Measurements from ENCODE around the gene ST3GAL5. TPM values are rescaled to one million over a fixed set of nuclear protein-coding genes. Genes with fewer than 3 reads are reported as not detected.

The ST3GAL5 gene
- total RNA-seq, 1 donor from 2014 or later, result 5.9 TPM

DNA sequence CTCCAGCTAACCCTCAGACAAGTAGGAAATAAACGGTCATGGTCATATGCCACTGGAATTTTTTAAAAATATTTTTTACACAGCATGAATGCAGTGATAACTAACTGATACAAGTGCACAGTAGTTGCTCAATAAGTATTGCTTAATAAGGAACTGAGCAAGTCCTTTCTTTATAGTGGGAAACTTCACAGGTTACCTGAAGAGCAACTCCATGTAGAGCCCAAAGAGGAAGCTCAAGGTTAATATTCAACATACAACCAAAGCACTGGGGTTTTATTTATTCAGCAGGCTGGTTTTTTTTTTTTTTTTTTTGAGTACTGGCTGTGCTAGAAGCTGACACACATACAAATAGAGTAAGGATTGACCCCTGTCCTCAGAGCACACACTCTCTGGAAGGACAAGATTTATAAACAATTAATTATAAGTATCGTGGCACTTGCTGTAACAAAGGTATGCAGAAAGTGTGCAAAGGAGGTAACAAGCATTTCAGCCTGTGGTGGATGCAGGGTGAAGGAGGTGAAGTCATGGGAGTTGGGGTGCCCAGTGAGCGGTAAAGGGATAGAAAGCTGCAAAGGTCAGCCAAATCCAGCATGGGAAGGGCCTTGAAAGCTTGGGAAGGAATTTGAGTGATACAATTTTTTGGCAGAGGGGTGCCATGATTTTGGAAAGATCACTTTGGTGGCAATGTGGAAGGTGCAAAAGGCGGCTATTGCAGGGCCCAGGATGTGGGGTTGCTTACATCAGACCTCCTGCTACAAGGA, 82.3 kb downstream of the ST3GAL5 start:
- DNase-seq (ENCODE audit: low read depth), result peak; percentile 98

DNA sequence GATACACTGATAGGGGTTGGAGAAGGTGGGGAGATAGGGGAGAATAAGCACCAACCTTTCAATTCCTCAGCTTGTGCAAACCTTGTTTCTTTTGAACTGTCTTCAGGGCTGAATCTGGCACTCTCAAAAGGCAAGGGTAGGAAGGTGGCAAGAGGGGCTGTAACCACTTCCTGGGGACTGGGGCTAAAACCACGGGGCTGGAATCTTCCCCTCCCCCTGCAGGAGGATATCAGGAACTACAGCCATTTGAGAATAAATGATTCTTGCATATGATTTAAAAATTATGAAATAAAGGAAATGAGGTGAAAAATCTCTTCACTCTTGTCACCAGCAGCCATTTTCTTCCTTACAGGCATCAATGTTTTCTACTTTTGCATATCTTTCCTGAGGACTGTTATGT, 84.2 kb downstream of the ST3GAL5 start:
- DNase-seq (ENCODE audit: low read depth), result peak; percentile 11

DNA sequence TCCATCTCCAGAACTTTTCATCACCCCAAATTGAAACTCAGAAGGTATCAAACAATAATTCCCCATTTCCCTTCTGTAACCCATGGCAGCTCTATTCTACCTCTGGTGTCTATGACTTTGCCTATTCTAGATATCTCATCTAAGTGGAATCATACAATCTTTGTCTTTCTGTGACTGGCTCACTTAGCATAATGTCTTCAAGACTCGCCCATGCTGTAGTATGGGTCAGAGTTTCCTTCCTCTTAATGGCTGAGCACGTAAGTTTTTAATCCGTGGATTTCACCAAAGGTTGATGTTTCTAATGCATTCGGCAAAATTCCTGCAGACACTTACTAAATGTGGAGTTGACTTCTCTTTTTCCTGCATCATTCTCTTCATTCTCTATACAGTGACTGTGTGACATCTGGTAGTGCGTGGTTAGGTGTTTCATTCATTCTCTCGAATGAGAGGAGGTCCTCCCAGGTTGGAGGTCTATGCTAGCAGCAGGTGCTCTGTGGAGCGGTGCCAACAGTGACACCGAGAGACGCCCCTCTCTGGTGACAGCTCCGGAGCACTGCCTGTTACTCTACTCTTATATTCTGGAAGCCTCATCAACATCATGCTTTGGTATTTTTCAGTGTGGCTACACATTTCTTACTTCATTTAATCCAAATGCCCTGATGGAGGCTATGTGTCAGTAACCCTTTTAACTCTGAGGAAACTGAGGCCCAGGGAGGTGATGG, 84.9 kb downstream of the ST3GAL5 start:
- no peak for DNase-seq (ENCODE audit: low read depth)

DNA sequence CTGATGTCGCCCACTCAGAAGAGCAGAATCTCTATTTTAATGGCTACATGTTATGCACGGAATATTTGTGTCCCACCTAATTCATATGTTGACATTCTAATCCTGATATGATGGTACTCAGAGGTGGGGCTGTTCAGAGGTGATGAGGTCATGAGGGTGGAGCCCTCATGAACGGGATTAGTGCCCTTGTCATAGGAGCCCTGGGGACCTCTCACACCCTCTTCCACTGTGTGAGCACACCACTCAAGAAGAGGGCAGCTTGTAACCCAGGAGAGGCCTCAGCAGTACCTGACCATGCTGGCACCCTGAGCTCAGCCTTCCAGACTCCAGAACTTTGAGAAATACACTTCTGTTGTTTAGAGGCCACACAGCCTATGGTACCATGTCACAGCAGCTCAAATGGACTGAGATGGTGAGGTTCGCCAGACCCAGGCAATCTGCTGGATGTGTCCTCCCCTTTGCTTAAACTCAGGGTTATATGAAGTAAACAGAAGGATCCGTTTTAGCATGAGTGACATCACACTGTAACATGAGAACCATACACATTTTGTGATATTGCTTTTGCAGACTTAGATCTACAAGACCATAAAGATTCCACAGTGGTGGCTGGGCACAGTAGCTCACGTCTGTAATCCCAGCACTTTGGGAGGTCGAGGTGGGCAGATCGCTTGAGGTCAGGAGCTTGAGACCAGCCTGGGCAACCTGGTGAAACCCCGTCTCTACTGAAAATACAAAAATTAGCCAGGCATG, 86.3 kb downstream of the ST3GAL5 start:
- no peak for DNase-seq (ENCODE audit: low read depth)

DNA sequence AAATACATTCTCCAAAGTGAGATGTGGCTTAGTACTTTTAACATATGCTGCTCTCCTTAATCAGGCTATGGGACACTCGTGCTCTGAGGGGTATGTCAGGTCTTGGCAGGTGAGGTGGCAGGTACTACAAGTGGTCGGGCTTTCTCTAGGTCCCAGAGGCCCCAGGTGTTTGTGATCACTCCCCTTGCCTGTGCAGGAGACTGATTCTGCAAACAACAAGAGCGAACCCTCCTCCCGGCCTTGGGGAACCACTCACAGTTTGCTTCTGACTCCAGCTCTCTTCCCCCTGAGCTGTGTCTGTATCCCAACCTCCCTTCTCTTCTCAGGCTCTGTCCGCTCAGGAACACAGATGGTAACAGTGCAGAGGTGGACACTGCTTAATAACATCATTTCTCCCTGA, 86.9 kb downstream of the ST3GAL5 start:
- DNase-seq (ENCODE audit: low read depth), result no peak

DNA sequence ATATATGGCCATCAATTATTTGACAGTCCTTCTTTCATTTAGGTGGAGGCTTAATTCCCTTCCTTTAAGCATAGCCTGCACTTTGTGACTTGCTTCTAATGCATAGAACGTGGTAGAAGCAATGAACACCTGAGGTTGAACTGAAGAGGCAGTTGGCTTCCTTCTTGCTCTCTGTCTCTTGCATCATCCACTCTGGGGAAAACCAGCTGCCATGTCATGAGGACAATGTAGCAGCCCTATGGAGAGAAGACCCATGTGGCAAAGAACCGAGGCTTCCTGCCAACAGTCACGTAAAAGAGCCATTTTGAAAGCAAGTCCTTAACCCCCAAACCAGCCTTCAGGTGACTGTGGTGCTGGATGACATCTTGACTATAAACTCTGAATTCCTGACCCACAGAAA, 88.2 kb downstream of the ST3GAL5 start:
- no peak for DNase-seq (ENCODE audit: low read depth)

DNA sequence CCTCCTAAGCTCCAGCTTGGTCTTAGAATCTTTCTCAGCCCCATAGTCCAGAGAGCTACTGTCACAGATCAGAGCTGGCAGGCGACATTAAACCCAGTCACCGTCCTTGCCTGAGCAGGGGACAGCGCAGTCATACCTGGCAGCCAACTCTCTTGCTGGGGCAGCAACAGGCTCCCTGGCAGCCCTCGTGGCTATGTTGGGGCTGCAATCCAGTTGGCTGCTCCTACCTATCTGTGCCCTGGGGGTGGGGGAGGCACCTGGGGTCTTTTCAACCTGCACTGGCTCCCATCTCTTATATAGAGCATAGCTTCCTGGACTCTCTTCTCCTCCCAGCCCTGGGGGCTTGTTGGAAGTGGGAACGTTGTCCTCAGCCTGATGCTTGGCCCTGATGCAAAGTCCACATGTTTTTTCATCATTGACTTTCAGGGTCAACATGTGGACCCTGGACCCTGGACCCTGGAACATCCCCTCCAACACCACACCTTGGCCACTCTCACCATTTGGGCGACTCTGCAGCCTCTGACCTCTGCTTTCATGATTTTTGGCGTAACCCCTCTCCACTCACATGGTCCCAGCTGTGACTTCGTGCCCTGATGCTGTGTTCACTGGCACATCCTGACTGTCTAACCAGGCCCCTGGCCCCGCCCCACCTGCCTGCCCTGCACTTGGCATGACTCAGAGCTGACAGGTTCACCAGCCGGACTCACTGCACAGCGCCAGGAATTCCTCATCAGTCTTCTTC, 89.4 kb downstream of the ST3GAL5 start:
- DNase-seq (ENCODE audit: low read depth), result peak; percentile 68

DNA sequence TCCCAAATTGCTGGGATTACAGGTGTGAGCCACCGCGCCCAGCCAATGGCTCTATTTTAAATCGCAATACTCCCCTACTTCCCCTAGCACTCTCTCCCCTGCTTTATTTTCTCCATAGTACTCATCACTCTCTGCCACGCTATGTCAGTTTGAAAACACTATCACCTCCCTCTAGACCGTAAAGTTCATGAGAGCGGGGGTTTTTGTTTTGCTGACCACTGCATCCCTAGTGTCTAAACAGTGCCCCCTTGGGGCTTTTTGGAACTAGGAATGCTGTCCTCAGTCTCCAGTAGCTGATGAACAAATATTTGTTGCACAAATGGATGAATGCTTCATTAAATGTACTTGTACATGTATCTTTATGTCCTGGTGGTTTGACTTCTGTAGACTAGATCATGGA, 90.9 kb downstream of the ST3GAL5 start:
- peak; percentile 26 for DNase-seq (ENCODE audit: low read depth)

DNA sequence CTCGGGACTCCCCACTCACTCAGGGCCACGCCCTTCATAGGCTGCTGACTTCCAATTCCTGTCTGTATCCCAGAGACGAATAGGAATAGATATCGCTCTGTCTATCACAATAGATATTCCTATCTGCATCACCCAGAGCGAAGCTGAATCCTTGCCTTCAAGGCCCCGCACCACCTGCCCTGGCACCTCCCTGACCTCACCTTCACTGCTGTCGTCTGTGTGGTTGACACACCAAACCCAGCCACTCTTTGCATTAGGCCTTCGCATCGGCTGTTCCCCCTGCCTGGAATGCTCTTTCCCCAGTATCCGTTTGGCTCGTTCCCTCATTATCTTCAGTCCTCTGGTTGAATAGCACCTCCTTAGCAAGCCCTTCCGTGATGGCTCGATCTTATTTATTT, 91.5 kb downstream of the ST3GAL5 start:
- no peak for DNase-seq (ENCODE audit: low read depth)

DNA sequence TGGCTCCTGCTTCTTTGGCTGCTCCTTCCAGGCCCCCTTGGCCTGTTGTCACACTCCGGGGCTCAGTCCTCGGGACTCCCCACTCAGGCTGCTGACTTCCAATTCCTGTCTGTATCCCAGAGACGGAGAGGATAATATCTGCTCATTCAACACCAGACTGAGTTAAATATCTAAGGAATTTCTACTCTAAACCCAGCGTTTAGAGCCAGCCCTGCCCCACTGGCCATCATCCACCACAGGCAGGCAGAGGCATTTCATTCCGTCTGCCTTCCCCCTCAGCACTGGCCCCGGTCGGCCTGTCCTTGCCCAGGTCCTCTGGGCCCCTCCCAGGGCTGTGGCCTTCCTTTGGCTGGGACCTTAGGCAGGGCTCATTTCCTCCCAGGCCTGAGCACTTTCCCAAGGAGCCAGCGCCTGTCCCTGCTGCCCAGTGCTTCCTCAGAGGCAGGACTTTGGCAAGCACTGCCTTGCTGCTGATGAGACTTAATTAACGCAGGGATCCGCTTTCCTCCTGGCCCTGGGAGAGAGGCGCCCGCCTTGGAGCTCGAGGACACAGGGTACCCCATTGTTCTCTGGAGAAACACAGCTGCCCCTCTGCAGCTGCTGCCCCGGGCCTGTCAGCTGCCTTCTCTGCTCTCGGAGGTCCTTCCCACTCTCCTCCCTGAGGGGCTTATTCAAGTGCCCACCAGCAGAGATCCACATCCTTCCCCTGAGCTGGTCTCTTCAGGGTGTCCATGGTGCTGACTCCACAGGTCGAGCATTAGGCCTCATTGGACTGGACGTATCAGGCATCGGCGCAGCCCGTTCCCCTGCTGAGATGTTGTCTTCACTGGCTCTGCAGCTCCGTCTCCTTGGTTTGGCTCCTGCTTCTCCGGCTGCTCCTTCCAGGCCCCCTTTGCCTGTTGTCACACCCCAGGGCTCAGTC, 92.2 kb downstream of the ST3GAL5 start:
- no peak for DNase-seq (ENCODE audit: low read depth)

DNA sequence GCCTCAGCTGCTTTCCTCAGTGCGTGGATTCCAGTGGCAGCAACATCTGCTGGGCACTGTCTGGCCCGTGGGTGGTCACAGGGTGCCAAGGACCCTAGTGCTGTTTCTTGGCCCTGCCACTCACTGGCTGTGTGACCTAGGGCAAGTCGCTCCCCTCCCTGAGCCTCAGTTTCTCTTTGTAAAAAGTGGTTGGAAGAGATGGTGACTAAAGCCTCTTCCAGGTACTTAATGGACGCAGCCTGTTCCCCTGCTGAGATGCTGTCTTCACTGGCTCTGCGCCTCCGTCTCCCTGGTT, 92.8 kb downstream of the ST3GAL5 start:
- DNase-seq (ENCODE audit: low read depth), result no peak

DNA sequence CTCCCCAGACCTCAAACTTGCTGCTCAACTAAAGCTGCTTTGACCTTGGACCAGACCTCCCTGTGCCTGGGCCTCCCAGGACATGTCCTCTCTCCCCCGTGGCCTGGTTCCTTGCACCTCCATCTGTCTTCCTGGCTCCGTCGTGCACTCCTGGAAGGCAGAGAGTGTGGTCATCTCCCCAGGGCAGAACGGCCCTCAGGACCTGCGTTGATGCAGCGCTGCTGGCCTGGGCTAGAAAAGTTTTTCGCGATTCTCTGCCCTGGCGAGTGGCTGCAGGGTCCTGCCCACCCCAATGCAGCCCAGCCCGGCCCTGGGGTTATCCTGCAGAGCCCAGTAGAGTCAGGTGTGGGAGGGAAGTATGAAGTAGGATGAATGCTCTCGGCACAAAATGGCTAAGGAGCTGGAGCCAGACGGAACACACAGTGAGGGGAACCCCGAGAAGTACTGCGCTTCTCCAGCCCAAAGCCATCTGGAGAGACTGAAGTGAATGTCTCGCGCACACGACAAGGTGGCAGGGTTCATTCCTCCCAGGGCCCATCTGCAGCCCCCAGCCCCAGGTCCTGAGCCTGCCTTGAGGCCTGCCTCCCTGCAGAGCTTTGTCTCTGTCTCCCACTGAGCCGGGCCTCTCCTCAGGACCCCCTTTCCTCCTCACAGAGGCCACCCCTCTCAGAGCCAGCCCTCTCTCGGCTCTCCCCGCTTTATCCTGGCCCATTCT, 93.3 kb downstream of the ST3GAL5 start:
- DNase-seq (ENCODE audit: low read depth), result no peak

DNA sequence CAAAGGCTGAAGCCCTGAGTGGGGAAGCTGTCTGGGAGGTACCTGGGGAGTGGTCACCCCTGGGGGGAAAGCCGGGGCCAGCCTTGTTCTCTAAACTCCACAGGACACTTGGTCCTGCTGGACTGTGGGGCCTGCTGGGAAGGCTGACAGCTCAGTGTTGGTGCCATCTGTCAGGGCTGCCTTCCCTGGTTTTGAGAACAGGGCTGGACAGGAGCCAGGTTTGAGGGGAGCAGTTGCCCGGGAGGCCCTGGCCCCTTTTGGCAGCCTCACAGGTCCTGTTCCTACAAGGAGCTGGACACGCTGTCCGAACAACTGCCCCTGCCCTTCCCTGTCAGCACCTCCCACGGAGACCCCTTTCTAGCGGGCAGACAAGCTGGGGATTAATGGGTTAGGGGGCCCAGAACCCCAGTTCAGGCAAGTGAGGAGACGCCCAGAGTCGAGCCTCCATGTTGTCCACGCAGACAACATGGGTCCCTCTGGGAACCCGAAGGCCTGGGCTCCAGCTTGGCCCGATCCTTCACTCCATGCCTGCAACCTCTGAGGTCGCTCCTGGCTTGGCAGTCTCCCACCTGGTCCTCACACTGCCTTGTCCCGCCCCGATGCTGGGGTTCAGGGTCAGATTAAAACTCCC, 94.2 kb downstream of the ST3GAL5 start:
- no peak for DNase-seq (ENCODE audit: low read depth)

DNA sequence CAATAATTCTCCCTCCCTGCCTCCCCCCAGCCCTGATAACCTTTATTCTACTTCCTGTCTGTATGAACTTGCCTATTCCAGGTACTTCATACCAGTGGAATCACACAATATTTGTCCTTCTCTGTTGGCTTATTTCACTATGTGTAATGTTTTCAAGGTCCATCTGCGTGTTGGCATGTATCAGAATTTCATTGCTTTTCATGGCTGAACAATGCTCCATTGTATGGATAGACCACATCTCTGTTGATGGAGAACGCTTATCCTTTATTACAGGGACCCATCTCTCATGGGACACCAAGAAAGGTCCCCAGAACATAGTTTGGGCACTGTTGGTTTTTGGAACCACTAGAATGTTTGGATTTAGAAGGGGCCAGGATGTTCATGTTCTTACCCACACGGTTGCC, 94.8 kb downstream of the ST3GAL5 start:
- no peak for DNase-seq (ENCODE audit: low read depth)

DNA sequence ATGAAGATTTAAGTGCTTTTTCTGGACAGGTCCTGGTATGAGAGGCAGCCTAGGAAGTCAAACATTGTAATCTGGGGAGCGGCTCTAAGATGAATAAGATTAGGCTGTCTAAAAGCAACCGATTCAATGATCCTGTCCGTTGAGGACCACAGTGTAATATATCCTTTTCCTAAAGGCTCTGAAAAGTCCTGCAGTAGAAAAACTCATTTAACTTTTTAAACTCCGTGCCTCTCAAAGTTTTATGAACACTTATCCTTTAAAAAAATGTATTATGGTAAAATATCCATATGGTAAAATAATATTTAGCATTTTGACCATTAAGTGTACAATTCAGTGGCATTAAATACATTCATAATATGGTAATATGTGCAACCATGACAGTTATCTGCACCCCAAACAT, 95.2 kb downstream of the ST3GAL5 start:
- no peak for DNase-seq (ENCODE audit: low read depth)

DNA sequence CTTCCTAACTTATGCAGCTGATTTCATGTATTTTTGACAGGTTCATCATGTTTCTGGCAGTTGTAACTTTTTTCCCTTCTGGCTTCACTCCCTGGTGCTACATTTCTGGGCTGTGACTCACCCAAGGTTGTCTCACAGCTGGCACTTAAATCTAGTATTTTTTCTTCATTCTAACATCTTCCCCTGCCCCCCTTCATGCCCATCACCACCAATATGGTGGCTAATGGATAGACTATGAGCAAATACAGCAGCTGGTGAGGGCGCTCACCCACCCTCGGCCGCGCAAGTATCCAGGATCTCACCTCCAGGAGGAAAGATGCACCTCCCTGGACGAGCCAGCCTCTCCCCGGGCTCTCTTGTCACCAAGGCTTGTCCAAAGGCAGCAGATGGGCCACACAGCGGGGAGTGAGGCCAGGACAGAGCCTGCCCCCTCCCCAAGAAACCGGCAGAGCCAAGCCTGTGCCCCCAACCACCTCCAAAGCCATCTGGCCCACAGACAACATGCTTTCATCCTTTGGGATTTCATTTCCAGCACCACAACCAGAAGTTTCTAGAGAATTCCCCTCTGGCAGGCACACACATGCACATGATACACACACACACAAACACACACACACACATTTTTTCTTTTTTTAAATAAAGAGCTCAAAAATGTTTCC, 95.9 kb downstream of the ST3GAL5 start:
- peak; percentile 69 for DNase-seq (ENCODE audit: low read depth)

DNA sequence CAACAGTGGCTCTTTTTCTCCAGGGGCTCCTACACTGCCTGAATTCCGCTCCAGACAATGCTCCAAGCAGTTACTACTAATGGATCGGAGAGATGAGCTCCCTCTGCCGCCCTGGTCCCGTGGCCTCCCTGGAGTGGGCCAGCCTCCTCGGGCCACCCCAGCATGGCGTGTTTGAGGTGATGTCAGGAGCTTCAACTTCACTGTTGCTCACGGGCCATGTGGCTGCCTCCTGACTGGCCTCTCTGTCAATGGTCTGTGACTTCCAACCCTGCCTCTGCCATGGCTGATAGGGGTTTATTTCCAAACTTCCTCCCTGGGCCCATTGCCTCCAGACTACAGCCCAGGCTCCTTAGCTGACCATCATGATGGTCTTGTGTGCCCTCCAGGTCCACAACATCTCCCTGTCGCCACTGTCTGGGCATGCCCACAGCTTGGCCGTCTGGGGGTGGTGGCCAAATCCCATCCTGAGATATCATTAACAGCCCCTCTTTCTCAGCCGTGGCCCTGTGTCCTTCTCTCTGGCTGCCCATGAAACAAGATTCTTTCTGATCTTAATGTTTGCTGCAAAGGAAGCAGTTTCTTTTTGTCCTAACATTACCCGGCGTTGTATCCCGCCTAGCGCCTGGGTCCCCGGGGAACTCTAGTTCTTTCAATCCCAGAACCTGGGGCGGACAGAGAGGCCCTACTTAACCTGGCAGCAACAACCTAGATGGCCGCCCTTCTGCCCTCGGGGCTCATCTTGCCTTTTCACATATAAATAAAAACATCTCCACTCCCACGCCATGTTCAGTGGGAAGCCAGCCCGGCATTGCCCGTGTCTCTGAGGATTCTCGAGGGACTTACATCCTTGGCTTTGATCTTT, 96.9 kb downstream of the ST3GAL5 start:
- DNase-seq (ENCODE audit: low read depth), result no peak

DNA sequence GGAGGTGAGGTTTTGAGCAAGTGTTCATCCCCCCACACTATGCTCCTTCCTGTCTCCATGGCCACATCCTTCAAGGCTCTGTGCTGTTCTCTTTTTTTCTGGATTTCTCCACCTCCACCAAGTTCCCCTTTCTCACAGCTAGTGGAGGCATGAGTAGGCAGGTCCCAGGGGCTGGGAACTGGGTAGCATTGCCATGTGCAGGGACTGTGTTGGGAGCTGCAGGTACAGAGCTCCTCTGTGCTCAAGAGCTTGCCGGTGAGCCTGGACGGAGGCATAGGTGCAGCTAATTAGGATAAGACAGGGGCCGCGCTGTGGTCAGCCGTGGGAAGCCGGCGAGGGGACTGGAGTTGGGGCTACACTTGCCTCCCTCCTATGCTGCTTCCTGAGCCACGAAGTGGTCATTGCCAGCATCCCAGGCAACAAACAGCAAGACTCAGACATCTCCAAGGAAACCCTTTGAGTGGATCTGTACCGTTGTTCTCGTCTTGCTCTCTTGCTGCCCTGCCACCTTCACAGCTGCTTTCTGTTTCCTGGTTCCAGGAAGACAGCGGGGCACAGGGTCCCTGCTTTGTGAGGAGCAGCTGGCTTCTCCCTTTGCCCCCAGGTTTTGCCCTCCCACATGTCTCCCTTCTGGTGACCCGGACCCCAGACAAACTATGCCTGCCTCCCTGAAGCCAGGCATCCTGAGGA, 98.1 kb downstream of the ST3GAL5 start:
- no peak for DNase-seq (ENCODE audit: low read depth)
